CD14-positive monocyte (primary cell): ENCODE measurements around the gene PAPPA. TPM values are rescaled to one million over a fixed set of nuclear protein-coding genes. Genes with fewer than 3 reads are reported as not detected.

ENCODE experiments used
- DNase-seq, 3 donors: peaks; one replicate each; pipeline ENCODE4 v3.0.0-alpha.2; 2011 to 2022
- H2AFZ ChIP-seq: 2 replicates; pipeline ENCODE4 v1.6.0; 2012; ENCODE audit warnings: mild to moderate bottlenecking, low read depth, low read length, inconsistent platforms; ENCODE audit not compliant: insufficient read depth, poor library complexity, severe bottlenecking
- H3K27ac ChIP-seq, 2 donors: 1 replicate in 1 of 2; 2 replicates in 1 of 2; pipeline ENCODE4 v1.5.1; 2012 to 2013; ENCODE audit warnings: low read length in 2 of 2, control low read depth in 1 of 2, inconsistent platforms in 1 of 2, low read depth in 1 of 2, mild to moderate bottlenecking in 1 of 2
- H3K27me3 ChIP-seq, 2 donors: one replicate each; pipeline versions ENCODE4 v1.6.0 to v1.6.1; 2011 to 2013; ENCODE audit warnings: low read length in 2 of 2; ENCODE audit not compliant: control insufficient read depth in 2 of 2, insufficient read depth in 2 of 2
- H3K36me3 ChIP-seq, 2 donors: replicated peaks in 1 of 2; 1 replicate in 1 of 2; 2 replicates in 1 of 2; pipeline versions ENCODE4 v1.5.1 to v1.6.1; 2012 to 2013; ENCODE audit warnings: low read length in 2 of 2, control low read depth in 1 of 2, inconsistent platforms in 1 of 2, mild to moderate bottlenecking in 1 of 2; ENCODE audit not compliant: insufficient read depth in 2 of 2, control insufficient read depth in 1 of 2
- H3K4me1 ChIP-seq, 2 donors: 1 replicate in 1 of 2; 2 replicates in 1 of 2; pipeline versions ENCODE4 v1.5.1 to v1.6.1; 2012 to 2013; ENCODE audit warnings: low read length in 2 of 2, control low read depth in 1 of 2, inconsistent platforms in 1 of 2, mild to moderate bottlenecking in 1 of 2, moderate library complexity in 1 of 2; ENCODE audit not compliant: insufficient read depth in 2 of 2, control insufficient read depth in 1 of 2
- H3K4me2 ChIP-seq: replicated peaks from 2 replicates; pipeline ENCODE3; 2012; ENCODE audit warnings: low read length, moderate library complexity, mild to moderate bottlenecking; ENCODE audit not compliant: poor library complexity, severe bottlenecking; ENCODE audit errors: extremely low read depth
- H3K4me3 ChIP-seq, 3 experiments: fragments of 200-600 bp in 1 of 3; sonication (generic) in 1 of 3; replicated peaks in 1 of 3; 1 replicate in 2 of 3; 2 replicates in 1 of 3; pipeline ENCODE4 v1.5.1; 2011 to 2013; ENCODE audit warnings: low read length in 3 of 3, mild to moderate bottlenecking in 3 of 3, control low read depth in 2 of 3, low read depth in 2 of 3, inconsistent platforms in 1 of 3, moderate library complexity in 1 of 3
- H3K79me2 ChIP-seq: 2 replicates; pipeline ENCODE4 v1.6.0; 2012; ENCODE audit warnings: mild to moderate bottlenecking, control low read depth, inconsistent platforms, low read length, moderate library complexity; ENCODE audit not compliant: insufficient read depth
- H3K9ac ChIP-seq: 2 replicates; pipeline ENCODE4 v1.6.0; 2017; ENCODE audit warnings: low read length, mild to moderate bottlenecking; ENCODE audit not compliant: insufficient read depth, poor library complexity, severe bottlenecking
- H3K9me3 ChIP-seq, 2 donors: replicated peaks in 1 of 2; 1 replicate in 1 of 2; 2 replicates in 1 of 2; pipeline versions ENCODE4 v1.5.1 to v1.6.1; 2012 to 2013; ENCODE audit warnings: low read length in 2 of 2, control low read depth in 1 of 2; ENCODE audit not compliant: control insufficient read depth in 1 of 2, insufficient read depth in 1 of 2
- H4K20me1 ChIP-seq: 2 replicates; pipeline ENCODE4 v1.6.0; 2012; ENCODE audit warnings: mild to moderate bottlenecking, low read length, control low read depth, moderate library complexity; ENCODE audit not compliant: insufficient read depth
- H3K27ac Mint-ChIP-seq, 7 donors: one replicate each; pipeline ENCODE4 v1.8.0; 2020; ENCODE audit warnings: mild to moderate bottlenecking in 7 of 7, mixed read lengths in 7 of 7, moderate library complexity in 6 of 7, inconsistent platforms in 2 of 7
- H3K27me3 Mint-ChIP-seq, 3 donors: one replicate each; pipeline ENCODE4 v1.8.0; 2021 to 2022; ENCODE audit warnings: low read depth in 3 of 3, mild to moderate bottlenecking in 3 of 3, mixed read lengths in 3 of 3, moderate library complexity in 3 of 3, inconsistent platforms in 1 of 3
- H3K36me3 Mint-ChIP-seq, 2 donors: one replicate each; pipeline ENCODE4 v1.8.0; 2020; ENCODE audit warnings: mixed read lengths in 2 of 2, inconsistent platforms in 1 of 2, mild to moderate bottlenecking in 1 of 2
- H3K4me1 Mint-ChIP-seq: one replicate; pipeline ENCODE4 v1.8.0; 2020; ENCODE audit warnings: mild to moderate bottlenecking, mixed read lengths
- H3K4me3 Mint-ChIP-seq, 2 donors: one replicate each; pipeline ENCODE4 v1.8.0; 2020; ENCODE audit warnings: mild to moderate bottlenecking in 2 of 2, mixed read lengths in 2 of 2, moderate library complexity in 1 of 2
- H3K9me3 Mint-ChIP-seq, 7 donors: one replicate each; pipeline ENCODE4 v1.8.0; 2020 to 2022; ENCODE audit warnings: mixed read lengths in 7 of 7, mild to moderate bottlenecking in 6 of 7, moderate library complexity in 6 of 7, inconsistent platforms in 2 of 7
- WGBS: methylation state at CpG from one replicate; pipeline ENCODE4 v1.1.5; 2013; ENCODE audit warnings: missing lambda C conversion rate; ENCODE audit not compliant: insufficient coverage; 5-methylcytosine and 5-hydroxymethylcytosine counted together
- intact Hi-C, 2 donors: fragments of 100-400 bp; cut with micrococcal nuclease; formaldehyde crosslinking; loops; one replicate each; pipeline versions ENCODE4 v1.15.0 to v1.15.1; 2023
- polyA plus RNA-seq, 3 donors: library from polyadenylated mRNA; depleted of rRNA in 1 of 3; unstranded in 2 of 3; stranded (reverse) in 1 of 3; fragments of 300-500 nt in 2 of 3; fragments of >200 nt in 1 of 3; fragmentation: Illumina TruSeq in 2 of 3; gene quantifications; 1 replicate in 2 of 3; 2 replicates in 1 of 3; pipeline ENCODE4 v1.2.3, GENCODE V29; 2012 to 2021
- TF ChIP-seq, protein P1 (sequence below): fragments of 200-600 bp; IDR thresholded peaks from one replicate; pipeline ENCODE4 v1.8.0; 2022; ENCODE audit warnings: antibody characterized with exemption, mild to moderate bottlenecking

The PAPPA gene
- polyA plus RNA-seq, 3 donors: not detected

DNA sequence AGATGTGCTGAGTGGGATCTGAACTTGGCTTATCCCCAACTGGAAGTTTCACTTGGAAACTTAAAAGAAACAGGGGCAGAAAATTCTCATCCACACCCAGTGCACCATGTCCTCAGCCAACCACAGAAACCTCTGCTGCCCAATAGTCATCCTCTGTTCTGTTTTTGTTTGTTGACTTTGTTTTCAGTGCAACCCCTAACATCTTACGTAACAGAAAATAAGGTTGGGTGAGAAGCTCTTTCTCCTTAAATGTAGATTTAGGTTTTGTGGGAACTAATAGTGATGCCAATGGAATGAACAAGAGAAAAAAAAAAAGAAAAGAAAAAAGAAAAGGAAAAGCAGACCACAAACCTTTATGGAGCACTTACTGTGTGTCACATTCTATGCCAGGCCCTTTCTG is 262.8 kb downstream of the PAPPA start:
- Histone ChIP-seq H3K4me3 (no peak overlapping the region), H2AFZ (no peak overlapping the region), H3K27ac (no peak overlapping the region), H4K20me1 (no peaks in the 10 kb centered on the region), H3K4me2 (no peak overlapping the region), H3K9me3 (no peaks in the 10 kb centered on the region), H3K27me3 (no peaks in the 10 kb centered on the region), H3K9ac (no peak overlapping the region), H3K4me1 (no peaks in the 10 kb centered on the region), H3K36me3 (no peaks in the 10 kb centered on the region), H3K79me2 (no peaks in the 10 kb centered on the region)
- TF ChIP-seq, protein P1, sequence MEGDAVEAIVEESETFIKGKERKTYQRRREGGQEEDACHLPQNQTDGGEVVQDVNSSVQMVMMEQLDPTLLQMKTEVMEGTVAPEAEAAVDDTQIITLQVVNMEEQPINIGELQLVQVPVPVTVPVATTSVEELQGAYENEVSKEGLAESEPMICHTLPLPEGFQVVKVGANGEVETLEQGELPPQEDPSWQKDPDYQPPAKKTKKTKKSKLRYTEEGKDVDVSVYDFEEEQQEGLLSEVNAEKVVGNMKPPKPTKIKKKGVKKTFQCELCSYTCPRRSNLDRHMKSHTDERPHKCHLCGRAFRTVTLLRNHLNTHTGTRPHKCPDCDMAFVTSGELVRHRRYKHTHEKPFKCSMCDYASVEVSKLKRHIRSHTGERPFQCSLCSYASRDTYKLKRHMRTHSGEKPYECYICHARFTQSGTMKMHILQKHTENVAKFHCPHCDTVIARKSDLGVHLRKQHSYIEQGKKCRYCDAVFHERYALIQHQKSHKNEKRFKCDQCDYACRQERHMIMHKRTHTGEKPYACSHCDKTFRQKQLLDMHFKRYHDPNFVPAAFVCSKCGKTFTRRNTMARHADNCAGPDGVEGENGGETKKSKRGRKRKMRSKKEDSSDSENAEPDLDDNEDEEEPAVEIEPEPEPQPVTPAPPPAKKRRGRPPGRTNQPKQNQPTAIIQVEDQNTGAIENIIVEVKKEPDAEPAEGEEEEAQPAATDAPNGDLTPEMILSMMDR: no peak
- no CpG with 5 or more reads among the region's 1 CpG for WGBS
- Mint-ChIP-seq H3K4me1 (no peaks in the 10 kb centered on the region), H3K36me3 (no peaks in the 10 kb centered on the region), H3K9me3 (peaks cover 0 to 9% (median 2%) of the 10 kb centered on the region in 7 donors), H3K27me3 (peaks cover 0 to 3% (median under 1%) of the 10 kb centered on the region in 3 donors), H3K27ac (no peak overlapping the region), H3K4me3 (no peak overlapping the region)
- intact Hi-C loops: no loop called here
- no peak for DNase-seq

DNA sequence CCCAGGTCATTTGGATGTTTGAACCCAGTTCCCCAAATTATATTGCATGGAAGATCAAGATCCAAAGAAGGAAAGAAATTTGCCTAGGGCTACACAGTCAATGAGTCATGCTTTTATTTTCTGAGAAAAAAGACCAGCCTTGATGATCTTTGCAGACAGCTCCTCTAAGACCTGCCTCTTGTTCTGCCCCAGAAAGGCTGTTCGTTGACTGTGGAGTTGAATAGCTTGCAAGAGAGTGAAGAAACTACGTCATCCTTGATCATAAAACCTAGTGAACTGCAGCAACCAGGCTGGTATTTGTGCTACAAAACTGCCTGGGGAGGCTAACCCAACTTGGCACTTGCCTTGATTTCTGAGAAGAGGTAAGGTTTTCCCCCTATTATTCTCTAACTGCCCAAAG is 263.9 kb downstream of the PAPPA start:
- TF ChIP-seq, protein P1: no peak
- no peak overlapping the region for H3K27ac Mint-ChIP-seq

More for the DNA sequence above, 263.9 kb downstream of the PAPPA start:
- Mint-ChIP-seq H3K9me3 (peaks cover 0 to 9% (median 2%) of the 10 kb centered on the region in 7 donors), H3K27me3 (peaks cover 0 to 3% (median 3%) of the 10 kb centered on the region in 3 donors), H3K4me3 (no peak overlapping the region), H3K36me3 (no peaks in the 10 kb centered on the region), H3K4me1 (no peaks in the 10 kb centered on the region)
- Histone ChIP-seq H3K27me3 (no peaks in the 10 kb centered on the region), H3K79me2 (no peaks in the 10 kb centered on the region), H4K20me1 (no peaks in the 10 kb centered on the region), H2AFZ (no peak overlapping the region), H3K9me3 (no peaks in the 10 kb centered on the region), H3K9ac (no peak overlapping the region), H3K4me1 (no peaks in the 10 kb centered on the region), H3K4me3 (no peak overlapping the region), H3K27ac (no peak overlapping the region), H3K36me3 (no peaks in the 10 kb centered on the region), H3K4me2 (no peak overlapping the region)
- WGBS: 93% methylated on average over 2 of the region's 2 CpGs
- DNase-seq: no peak
- intact Hi-C loops: no loop called here
